Measurements from ENCODE around the gene FBXO36.
"Not testable (repeated sequence)": the region's sequence is repeated elsewhere in the genome, so short reads cannot be mapped to it uniquely, and the experiment has no call there.

FBXO36 gene

GRCh38 chr2:229900012-229900411 lies 22.3 kb upstream of the FBXO36 start:
- no peaks in the 10 kb centered on the region for H3K27me3 ChIP-seq (ENCODE audit: insufficient read depth, low read length, poor library complexity)
- peaks cover 28% of the 10 kb centered on the region for H3K36me3 ChIP-seq (ENCODE audit: insufficient read depth, low read length)
- no peak overlapping the region for H3K4me2 ChIP-seq (ENCODE audit: insufficient read depth, low read length)
- no peak overlapping the region for H3K9ac ChIP-seq (ENCODE audit: low read depth, low read length)
- ATAC-seq (ENCODE audit: insufficient read depth, low read depth) (no peak), DNase-seq (no peak)
- no peak overlapping the region for H3K27ac ChIP-seq (ENCODE audit: low read length)
- peaks cover 100% of the 10 kb centered on the region for H3K79me2 ChIP-seq (ENCODE audit: insufficient read depth, low read length)
- peaks cover 27% of the 10 kb centered on the region; the same call in 1 of the 2 replicates for H4K20me1 ChIP-seq (ENCODE audit: insufficient read depth, low read length)
- H3K9me3 ChIP-seq (ENCODE audit: insufficient read depth, low read length, severe bottlenecking), result no peaks in the 10 kb centered on the region
- H3K4me3 ChIP-seq (ENCODE audit: low read depth in 1 of 2, low read length in 2 of 2), result no peak overlapping the region
- H2AFZ ChIP-seq (ENCODE audit: low read depth, low read length), result no peak overlapping the region
- TF ChIP-seq EZH2 (IDR thresholded peaks at IDR 0.05; ENCODE audit: borderline replicate concordance, low read depth, low read length, severe bottlenecking) (no peak), CTCF (IDR thresholded peaks at IDR 0.05; ENCODE audit: borderline replicate concordance, extremely low read depth, low read length, poor library complexity, severe bottlenecking) (no peak)
- H3K4me1 ChIP-seq (ENCODE audit: insufficient read depth, low read length), result no peaks in the 10 kb centered on the region

DNA sequence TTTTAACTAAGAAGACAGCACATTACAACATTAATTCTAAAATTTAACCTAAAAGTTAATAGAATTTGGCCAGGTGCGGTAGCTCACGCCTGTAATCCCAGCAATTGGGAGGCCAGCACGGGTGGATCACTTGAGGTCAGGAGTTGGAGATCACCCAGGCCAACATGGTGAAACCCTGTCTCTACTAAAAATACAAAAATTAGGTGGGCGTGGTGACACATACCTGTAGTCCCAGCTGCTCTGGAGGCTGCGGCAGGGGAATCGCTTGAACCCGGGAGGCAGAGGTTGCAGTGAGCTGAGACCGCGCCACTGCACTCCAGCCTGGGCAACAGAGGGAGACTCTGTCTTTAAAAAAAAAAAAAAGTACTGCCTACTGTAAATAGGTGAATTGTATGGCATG lies 21.8 kb upstream of the FBXO36 start:
- H3K4me2 ChIP-seq (ENCODE audit: insufficient read depth, low read length); H3K4me1 ChIP-seq (ENCODE audit: insufficient read depth, low read length); H3K9ac ChIP-seq (ENCODE audit: low read depth, low read length); ATAC-seq (ENCODE audit: insufficient read depth, low read depth); H3K27me3 ChIP-seq (ENCODE audit: insufficient read depth, low read length, poor library complexity); H2AFZ ChIP-seq (ENCODE audit: low read depth, low read length); H3K27ac ChIP-seq (ENCODE audit: low read length); H3K4me3 ChIP-seq (ENCODE audit: low read depth in 1 of 2, low read length in 2 of 2); DNase-seq; H3K9me3 ChIP-seq (ENCODE audit: insufficient read depth, low read length, severe bottlenecking): not testable (repeated sequence)
- Histone ChIP-seq H3K36me3 (ENCODE audit: insufficient read depth, low read length) (peaks cover 31% of the 10 kb centered on the region), H4K20me1 (ENCODE audit: insufficient read depth, low read length) (peaks cover 27% of the 10 kb centered on the region; the same call in 1 of the 2 replicates), H3K79me2 (ENCODE audit: insufficient read depth, low read length) (peaks cover 100% of the 10 kb centered on the region)

GRCh38 chr2:229901819-229902218 lies 20.5 kb upstream of the FBXO36 start:
- TF ChIP-seq EZH2 (IDR thresholded peaks at IDR 0.05; ENCODE audit: borderline replicate concordance, low read depth, low read length, severe bottlenecking), result no peak
- TF ChIP-seq CTCF (IDR thresholded peaks at IDR 0.05; ENCODE audit: borderline replicate concordance, extremely low read depth, low read length, poor library complexity, severe bottlenecking), result no peak
- Histone ChIP-seq H3K9ac (ENCODE audit: low read depth, low read length) (no peak overlapping the region), H3K27ac (ENCODE audit: low read length) (no peak overlapping the region), H3K4me2 (ENCODE audit: insufficient read depth, low read length) (no peak overlapping the region), H3K27me3 (ENCODE audit: insufficient read depth, low read length, poor library complexity) (no peaks in the 10 kb centered on the region), H3K36me3 (ENCODE audit: insufficient read depth, low read length) (peaks cover 34% of the 10 kb centered on the region), H3K4me3 (ENCODE audit: low read depth in 1 of 2, low read length in 2 of 2) (no peak overlapping the region), H2AFZ (ENCODE audit: low read depth, low read length) (no peak overlapping the region), H4K20me1 (ENCODE audit: insufficient read depth, low read length) (peaks cover 30% of the 10 kb centered on the region; the same call in 1 of the 2 replicates), H3K4me1 (ENCODE audit: insufficient read depth, low read length) (no peaks in the 10 kb centered on the region), H3K9me3 (ENCODE audit: insufficient read depth, low read length, severe bottlenecking) (no peaks in the 10 kb centered on the region), H3K79me2 (ENCODE audit: insufficient read depth, low read length) (peaks cover 97% of the 10 kb centered on the region)
- ATAC-seq (ENCODE audit: insufficient read depth, low read depth) (no peak), DNase-seq (no peak)

- H3K36me3 ChIP-seq (ENCODE audit: insufficient read depth, low read length), result peaks cover 42% of the 10 kb centered on the region
- H3K4me3 ChIP-seq (ENCODE audit: low read depth in 1 of 2, low read length in 2 of 2), result no peak overlapping the region
- no peaks in the 10 kb centered on the region for H3K27me3 ChIP-seq (ENCODE audit: insufficient read depth, low read length, poor library complexity)
- H2AFZ ChIP-seq (ENCODE audit: low read depth, low read length), result no peak overlapping the region
- TF ChIP-seq EZH2 (IDR thresholded peaks at IDR 0.05; ENCODE audit: borderline replicate concordance, low read depth, low read length, severe bottlenecking) (no peak), CTCF (IDR thresholded peaks at IDR 0.05; ENCODE audit: borderline replicate concordance, extremely low read depth, low read length, poor library complexity, severe bottlenecking) (no peak)
- H3K9me3 ChIP-seq (ENCODE audit: insufficient read depth, low read length, severe bottlenecking), result no peaks in the 10 kb centered on the region
- peaks cover 97% of the 10 kb centered on the region for H3K79me2 ChIP-seq (ENCODE audit: insufficient read depth, low read length)
- no peak overlapping the region for H3K4me2 ChIP-seq (ENCODE audit: insufficient read depth, low read length)
- H4K20me1 ChIP-seq (ENCODE audit: insufficient read depth, low read length), result peaks cover 32% of the 10 kb centered on the region; the same call in 1 of the 2 replicates
- no peak overlapping the region for H3K9ac ChIP-seq (ENCODE audit: low read depth, low read length)
- H3K27ac ChIP-seq (ENCODE audit: low read length), result no peak overlapping the region
- no peaks in the 10 kb centered on the region for H3K4me1 ChIP-seq (ENCODE audit: insufficient read depth, low read length)
- DNase-seq (no peak), ATAC-seq (ENCODE audit: insufficient read depth, low read depth) (no peak)
Measured at GRCh38 chr2:229903037-229903436, 19.3 kb upstream of the FBXO36 start.

Data from DND-41 (cell line).